GM19043 (cell line): ENCODE results near the gene GPR3.
"Not testable (repeated sequence)": the region's sequence is repeated elsewhere in the genome, so short reads cannot be mapped to it uniquely, and the experiment has no call there.

Source experiments
- ATAC-seq: cut with Tn5 transposase; IDR thresholded peaks from one replicate; pipeline ENCODE4 v1.9.1; 2021; ENCODE audit warnings: low read depth; ENCODE audit not compliant: unreplicated experiment

The GPR3 gene

DNA sequence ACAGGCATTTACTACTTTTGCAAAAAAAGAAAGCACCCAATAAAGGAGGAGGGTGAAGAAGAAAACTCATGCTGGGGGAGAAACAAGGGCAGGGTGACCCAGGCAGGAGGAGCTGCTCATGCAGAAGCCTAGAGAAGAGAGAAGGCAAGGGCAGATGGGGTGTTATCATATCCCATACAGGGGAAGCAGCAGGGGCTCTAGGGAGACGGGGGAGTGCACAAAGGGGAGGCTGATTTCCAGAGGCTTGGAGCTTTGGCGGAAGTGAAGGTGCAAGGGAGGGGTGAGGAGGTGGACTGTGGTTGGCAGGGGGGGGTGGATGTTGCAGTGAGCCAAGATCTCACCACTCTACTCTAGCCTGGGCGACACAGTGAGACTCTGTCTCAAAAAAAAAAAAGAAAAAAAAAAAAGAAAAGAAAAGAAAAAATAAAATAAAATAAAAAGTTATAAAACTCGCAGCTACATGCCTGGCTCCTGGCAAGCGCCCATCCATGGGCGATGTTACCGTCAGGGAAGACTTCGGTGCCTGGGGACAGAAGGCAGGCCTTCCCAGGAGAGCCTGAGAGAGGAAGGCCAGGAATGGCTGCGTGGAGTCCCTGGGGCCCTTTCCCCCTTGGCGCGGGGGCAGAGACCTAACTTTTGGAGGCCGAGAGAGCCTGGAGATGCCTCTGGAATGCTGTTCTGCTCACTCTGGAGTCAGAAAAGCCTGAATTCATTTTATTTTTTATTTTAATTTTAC, 14.5 kb upstream of the GPR3 start:
- ATAC-seq, result no peak

DNA sequence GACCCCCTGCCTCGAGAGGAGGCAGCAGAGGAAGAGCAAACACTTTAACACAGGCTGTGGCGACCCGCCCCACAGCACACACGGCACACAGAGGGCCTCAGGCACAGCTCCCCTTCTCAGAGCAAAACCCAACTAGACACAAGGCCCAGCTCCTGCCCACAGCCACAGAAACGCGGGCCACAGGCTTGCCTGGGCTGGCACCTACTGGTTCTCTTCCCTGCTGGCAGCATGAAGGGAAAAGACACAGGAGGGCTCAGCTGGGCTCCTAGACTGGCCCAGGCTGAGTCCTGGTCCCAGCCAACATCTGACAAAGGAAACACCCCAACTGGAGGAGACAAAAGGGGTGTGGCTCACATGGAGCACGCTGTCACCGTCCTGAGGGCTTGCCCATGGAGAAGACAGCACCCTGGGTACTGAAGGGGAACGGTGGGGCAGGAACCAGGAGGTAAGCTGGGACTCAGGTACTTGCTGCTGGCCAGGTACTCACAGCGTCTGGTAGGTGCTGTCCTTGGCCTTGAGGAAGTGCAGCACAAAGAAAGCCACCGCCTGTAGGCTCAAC, 12.8 kb upstream of the GPR3 start:
- ATAC-seq, result no peak

DNA sequence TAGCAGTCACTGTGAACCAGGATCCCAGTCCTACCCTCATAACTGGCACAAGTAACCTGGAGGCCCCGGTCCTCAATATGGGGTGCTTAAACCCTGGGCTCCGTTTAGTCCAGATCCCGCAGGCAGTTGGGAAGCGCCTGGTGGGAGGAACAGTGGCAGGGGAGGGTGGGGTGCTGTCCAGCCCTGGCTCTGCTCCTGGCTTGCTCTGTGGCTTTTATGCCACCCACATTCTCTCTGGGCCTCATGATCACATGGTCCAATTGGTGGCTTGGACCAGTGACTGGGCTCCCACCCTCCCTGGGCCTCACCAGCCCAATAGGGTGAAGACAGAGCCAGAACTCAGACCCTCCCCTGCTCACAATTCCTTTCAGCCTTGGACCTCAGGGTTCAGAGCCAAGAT, 12.2 kb upstream of the GPR3 start:
- ATAC-seq, result no peak

DNA sequence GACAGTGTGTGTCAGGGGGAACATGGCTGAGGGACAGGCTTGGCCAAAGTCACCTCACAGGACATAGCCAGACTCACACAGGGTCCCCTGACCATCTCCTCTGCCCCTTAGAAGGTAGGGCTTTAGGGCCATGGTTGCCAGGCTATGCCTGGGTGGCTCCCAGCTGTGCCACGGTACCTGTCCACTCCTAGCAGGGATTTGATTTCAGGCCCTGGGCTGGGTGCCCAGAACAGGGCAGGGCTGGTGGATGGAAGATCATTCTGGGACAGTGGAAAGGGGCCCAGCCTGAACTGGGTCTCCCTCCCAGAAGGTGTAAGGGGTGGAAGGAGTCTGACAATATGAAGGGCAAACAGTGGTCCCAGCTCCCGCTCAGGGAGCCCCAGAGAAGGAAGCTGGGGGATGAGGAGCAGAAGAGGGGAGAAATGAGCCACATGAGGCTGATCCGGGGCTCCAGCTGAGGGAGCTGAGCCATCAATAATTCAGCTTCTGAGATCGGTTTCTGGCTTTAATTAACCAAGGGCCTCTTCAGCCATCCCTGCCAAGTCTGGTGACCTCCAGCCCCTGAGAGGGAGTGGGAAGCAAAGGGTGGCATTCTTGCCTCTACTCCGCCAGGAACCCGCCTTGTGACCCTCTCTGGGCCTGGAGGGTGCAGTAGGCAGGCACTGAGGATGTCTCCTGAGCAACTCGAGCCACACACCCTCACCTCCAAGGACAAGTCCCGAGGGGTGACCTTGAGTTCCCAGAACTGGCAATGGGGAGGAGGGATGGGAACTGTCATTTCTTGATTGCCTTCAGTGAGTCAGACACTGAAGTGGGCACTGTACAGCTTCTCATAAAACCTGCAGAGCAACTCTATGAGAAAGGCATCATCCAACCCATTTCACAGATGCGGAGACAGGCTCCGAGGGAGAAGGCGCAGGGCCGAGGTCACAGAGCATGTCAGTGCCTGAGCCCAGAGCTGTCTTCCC, 11.4 kb upstream of the GPR3 start:
- ATAC-seq, result no peak

DNA sequence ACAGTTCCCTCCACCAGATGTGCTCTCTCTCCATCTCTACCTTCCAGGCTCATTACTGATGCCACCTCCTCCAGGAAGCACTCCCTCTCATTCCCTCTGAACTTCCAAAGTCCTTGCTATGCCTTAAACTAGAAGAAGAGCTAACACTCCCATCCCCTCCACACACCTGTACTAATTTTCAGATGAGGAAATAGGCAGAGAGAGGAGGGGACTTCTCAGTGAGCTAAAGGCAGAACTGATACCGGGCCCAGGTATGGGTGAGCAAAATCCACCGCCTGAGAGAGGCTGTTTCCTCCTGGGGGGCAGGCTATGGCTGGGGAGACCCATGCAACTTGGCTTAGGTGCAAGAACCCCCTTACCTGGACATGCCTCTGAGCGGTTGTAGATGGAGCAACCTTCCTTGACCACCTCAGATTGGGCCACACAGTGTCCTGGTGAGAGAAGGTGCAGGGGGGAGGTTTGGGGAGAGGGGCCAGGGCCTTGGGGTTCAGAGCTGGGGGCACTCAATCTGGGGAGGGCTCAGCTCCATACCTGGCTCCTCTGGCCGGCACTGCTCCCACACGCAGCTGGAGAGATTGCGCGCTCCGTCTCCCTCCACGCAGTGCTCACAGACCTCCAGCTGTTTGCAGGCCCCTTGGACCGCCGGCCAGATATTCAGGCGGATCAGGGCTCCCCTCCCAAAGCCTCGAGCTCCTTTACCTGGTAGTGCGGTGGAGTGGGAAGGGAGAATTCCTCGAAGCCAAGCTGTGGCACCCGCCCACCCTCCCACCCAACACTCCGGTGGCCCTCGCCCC, 10.3 kb upstream of the GPR3 start:
- no peak for ATAC-seq

DNA sequence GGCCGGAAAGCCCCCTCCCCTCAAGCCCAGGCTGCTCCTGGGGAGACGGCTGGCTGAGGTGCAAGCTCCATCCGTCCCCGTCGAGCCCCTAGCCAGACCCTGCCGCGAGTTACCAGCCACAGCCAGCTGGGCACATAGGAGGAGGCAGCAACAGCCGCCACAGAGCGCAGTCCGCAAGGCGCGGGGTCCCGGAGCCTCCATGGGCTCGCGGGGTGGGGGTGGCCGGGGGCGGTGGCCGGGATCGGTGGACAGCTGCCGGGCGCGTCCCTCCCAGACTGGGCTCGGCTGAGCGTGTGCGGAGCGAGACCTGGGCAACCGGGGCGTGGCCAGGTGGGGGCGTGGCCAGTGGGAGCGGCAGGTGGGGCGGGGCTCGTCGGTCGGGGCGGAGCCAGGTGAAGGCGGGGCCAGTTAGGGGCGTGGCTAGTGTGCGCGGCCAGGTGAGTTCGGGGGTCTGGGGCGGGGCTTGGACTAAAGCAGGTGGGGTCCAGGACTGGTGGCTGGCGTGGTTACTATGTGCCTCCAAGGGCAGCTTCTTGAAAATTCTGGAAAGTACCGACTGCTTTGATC, 9.3 kb upstream of the GPR3 start, which contains the start of gene CD164L2:
Gene CD164L2 (minus strand): TSS at position 295 of the 567 bp plus-strand sequence. CDS start 94 bp downstream, at position 201.
- no peak for ATAC-seq

DNA sequence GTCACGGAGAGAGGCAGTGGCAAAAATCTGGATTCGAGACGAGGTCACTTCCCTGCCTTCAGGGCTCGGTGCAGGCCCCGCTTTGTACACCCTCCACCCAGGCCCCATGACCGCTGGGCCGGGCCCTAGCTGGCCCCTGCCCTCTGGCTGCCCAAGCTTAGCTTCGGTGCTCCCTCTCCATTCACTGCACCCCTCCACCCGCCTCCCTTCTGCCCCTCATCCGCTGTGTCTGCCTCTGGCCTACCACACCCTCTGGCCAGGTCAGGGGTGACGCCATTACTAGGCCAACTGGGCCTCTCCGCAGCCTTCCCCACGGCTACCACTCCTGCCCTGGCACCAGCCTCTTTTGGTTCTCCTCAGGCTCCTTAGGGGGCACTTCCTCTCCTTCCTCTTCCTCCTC, 8.8 kb upstream of the GPR3 start:
- ATAC-seq, result no peak

DNA sequence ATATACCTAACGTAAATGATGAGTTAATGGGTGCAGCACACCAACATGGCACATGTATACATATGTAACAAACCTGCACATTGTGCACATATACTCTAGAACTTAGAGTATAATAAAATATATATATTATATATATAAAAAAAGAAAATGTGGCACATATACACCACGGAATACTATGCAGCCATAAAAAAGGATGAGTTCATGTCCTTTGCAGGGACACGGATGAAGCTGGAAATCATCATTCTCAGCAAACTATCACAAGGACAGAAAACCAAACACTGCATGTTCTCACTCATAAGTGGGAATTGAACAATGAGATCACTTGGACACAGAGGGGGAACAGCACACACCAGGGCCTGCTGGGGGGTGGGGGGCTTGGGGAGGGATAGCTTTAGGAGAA, 7.6 kb upstream of the GPR3 start:
- ATAC-seq, result not testable (repeated sequence)

DNA sequence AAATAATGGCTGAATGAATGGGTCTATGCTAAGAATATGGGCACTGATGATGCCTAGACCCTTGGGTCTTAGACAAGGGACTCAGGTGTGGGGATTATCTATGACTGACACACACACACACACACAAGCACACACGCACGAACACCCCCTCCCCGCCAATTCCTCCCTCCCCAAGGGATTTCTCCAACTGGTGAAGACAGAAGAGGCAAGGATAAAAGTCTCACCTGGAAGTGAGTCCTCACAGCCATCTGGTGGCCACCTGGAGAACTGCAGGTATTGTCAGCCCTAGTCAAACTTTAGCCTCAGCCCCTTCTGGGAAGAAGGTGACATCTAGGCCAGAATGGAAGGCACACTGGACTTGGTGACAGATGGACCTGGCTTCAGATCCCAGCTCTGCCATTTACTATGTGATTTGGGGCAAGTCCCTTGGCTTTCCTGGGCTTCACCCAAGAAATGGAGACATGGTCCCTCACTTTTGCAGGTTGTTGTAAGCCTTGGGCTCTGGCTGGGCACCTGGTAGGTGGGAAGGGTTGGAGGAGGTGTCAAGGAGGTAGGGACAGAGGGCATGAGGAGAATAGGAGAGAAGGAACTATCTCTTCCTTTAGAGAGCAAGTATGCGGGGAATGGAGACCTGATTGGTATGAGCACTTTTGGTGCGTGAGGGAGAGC, 4.0 kb upstream of the GPR3 start:
- ATAC-seq, result no peak

DNA sequence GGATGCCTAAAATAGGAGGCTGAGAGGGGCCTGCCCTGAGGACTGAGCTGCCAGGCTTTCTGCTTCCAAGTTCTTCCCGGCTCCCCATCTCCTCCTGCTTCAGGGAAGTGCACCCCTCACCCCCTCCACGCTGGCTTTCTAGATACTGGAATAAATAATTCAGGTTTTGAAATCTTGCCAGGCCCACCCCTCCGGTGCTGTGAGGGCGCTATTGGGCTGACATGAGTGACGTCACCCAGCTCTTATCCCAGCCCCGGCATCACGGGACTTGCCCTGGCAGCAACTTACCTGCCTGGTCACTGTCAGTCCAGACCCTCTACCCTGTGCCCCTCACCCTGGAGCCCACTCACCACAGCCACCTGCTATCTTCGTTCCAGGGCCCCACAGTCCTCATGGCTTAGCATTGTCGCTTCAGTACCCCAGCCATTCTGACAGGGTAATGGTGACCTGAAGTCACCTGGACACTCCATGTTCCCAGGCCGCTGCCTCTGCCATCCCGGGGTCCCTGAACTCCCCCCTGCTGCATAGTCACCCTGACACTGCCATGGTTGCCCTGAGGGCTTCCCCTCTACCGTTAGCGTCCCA, 819 bp upstream of the GPR3 start:
- ATAC-seq, result no peak

DNA sequence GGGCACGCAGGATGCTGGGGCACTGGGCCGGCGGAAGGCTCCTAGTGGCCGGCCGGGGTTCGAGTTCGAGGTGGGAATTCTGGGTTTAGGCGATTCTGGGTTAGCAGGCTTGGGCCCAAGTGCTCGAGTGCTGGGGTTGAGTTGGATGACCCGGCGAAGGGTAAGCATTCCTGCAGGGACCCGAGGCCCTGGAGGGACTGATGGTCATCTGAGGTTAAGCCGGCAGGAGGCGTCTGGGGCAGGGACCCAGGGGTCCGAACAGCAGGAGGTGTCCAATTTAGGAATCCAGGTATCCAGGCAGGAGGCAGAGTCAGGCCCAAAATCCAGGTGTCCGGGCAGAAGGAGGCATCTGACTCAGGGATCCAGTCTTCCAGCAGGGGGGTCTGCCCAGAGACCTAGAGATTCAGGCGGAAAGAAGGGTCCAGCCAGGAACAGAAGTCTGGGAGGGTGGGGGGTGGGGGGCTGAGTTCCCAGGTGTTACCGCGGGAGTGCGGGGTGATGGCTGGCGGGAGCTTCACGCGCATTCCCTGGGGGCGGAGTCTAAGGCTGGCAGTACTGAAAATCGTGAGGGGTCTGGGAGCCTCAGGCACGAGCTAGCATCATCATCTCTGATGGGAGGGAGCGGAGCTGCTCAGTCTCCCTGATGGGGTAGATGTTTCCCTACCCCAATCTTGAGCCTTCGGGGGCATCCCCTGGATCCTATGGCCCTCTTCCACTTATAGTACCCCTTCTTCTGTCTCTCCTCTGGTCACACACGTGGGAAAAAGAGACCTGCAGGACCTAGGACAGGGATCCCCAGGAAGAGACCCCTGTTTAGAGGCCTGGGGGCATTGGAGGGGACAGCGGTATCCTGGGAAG, 585 bp downstream of the GPR3 start:
- no peak for ATAC-seq

DNA sequence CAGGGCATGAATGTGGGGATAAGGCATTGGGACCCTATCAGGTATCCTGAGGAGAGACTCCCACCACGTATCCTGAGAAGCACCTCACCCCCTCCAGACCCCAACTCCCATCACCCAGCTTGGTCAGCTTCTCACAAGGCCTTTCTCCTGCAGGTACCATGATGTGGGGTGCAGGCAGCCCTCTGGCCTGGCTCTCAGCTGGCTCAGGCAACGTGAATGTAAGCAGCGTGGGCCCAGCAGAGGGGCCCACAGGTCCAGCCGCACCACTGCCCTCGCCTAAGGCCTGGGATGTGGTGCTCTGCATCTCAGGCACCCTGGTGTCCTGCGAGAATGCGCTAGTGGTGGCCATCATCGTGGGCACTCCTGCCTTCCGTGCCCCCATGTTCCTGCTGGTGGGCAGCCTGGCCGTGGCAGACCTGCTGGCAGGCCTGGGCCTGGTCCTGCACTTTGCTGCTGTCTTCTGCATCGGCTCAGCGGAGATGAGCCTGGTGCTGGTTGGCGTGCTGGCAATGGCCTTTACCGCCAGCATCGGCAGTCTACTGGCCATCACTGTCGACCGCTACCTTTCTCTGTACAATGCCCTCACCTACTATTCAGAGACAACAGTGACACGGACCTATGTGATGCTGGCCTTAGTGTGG, 1.3 kb downstream of the GPR3 start:
- no peak for ATAC-seq

DNA sequence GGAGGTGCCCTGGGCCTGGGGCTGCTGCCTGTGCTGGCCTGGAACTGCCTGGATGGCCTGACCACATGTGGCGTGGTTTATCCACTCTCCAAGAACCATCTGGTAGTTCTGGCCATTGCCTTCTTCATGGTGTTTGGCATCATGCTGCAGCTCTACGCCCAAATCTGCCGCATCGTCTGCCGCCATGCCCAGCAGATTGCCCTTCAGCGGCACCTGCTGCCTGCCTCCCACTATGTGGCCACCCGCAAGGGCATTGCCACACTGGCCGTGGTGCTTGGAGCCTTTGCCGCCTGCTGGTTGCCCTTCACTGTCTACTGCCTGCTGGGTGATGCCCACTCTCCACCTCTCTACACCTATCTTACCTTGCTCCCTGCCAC, 1.8 kb downstream of the GPR3 start:
- no peak for ATAC-seq

DNA sequence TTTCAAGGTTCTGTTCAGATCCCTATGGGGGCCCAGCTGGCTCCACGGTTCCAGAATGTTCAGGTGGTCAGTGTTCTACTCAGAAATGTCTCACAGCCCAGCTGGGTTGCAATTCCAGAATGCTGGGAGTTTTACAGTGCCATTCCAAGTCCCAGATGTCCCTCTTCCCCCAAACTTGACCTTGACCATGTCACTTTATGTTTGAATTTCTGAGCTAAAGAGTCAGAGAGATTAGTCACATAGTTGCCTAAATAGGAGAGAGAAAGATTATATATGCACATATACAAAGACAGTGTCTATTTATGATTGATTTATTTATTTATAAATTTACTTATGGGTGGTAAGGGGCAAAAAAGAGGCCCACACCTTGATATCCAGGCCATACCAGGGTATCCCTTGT, 2.5 kb downstream of the GPR3 start:
- no peak for ATAC-seq

DNA sequence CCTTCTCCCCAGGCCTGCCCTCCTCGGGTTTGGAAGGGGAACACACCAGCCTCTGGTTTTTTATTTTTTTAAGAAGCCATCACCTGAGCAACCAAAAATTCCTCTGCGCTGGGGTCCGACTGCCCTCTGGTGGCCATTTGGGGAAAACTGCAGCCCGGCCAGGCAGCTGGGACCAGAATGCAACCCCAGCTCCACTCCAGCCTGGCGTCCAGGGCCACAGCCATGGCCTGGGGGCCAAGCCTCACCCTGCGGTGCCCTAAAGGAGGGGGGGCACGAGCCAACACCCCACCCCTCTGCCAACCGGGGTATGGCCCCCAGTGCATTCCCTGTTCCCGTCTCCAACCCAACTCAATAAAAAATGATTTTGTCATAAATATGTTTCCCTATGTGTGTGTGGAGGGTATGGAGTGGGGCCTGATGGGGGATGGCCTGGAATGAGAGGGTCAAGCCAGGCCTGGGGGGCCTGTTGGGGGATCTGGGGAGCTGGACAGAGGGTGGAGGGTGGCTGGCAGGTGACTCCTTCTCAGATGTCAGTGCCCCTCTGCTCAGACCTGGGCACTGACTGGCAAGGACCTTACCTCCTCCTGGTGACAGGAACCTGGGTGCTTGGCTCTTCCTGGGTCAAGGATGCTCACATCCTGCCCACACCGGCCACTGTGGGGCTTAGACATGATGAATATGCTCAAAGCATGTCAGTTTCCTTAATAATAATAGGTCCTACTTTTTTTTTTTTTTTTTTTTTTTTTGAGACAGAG, 3.2 kb downstream of the GPR3 start:
- ATAC-seq, result no peak

DNA sequence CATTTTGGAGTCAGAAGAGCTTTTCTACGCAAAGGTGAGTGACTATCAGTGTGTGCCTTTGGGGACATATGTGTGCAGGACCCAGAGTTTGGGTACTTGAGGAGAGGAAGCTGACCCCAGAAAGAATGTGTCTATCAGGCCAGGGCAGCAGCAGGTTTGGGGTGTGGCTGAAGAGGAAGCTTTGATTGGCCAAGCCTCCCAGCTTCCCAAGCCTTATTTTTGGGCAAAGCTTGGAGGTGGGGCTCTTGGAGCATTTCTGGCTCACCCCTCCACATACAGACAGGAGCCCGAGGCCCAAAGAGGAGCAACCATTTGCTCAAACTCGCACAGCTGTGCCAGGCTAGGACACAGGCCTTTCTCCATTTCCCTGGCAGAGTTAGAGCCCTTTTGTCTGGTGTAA, 4.7 kb downstream of the GPR3 start:
- ATAC-seq, result no peak

DNA sequence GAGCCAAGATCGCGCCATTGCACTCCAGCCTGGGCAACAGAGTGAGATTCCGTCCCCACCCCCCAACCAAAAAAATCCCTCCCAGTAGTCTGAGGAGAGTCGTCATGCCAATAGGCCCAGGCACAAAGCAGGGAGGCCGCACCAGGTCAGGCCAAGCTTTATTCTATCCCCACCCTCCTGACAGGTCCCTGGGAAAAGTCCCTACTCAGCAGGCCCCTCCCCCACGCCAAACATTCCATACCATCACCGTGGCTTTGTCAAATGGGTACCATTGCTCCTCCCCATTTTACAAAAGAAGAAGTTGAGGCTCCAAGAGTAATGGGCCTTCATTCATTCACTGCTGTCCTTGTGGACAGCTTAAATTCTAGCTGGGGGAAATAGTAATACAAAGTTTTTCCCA, 5.3 kb downstream of the GPR3 start:
- no peak for ATAC-seq
